Endothelial cell (in vitro differentiated cells): ENCODE measurements around the gene MGAT3. TPM values are rescaled to one million over a fixed set of nuclear protein-coding genes. Genes with fewer than 3 reads are reported as not detected.
A peak's percentile ranks its signal among the peaks of the same experiment; 100 is the strongest.

Source experiments
- DNase-seq: peaks from one replicate; pipeline ENCODE4 v3.0.0; 2021; ENCODE audit warnings: low spot score
- H3K27ac Mint-ChIP-seq: one replicate; pipeline ENCODE4 v1.8.0; 2021; ENCODE audit warnings: mixed read lengths, inconsistent platforms; ENCODE audit not compliant: unreplicated experiment
- H3K27me3 Mint-ChIP-seq: one replicate; pipeline ENCODE4 v1.8.0; 2021; ENCODE audit warnings: mild to moderate bottlenecking, moderate library complexity, mixed read lengths, inconsistent platforms; ENCODE audit not compliant: unreplicated experiment
- H3K36me3 Mint-ChIP-seq: one replicate; pipeline ENCODE4 v1.8.0; 2021; ENCODE audit warnings: mild to moderate bottlenecking, low read depth, mixed read lengths, inconsistent platforms; ENCODE audit not compliant: unreplicated experiment
- H3K4me1 Mint-ChIP-seq: one replicate; pipeline ENCODE4 v1.8.0; 2021; ENCODE audit warnings: mild to moderate bottlenecking, mixed read lengths, inconsistent platforms; ENCODE audit not compliant: unreplicated experiment
- H3K4me3 Mint-ChIP-seq: one replicate; pipeline ENCODE4 v1.8.0; 2021; ENCODE audit warnings: mild to moderate bottlenecking, mixed read lengths, inconsistent platforms; ENCODE audit not compliant: unreplicated experiment
- H3K9me3 Mint-ChIP-seq: one replicate; pipeline ENCODE4 v1.8.0; 2021; ENCODE audit warnings: mixed read lengths, inconsistent platforms; ENCODE audit not compliant: unreplicated experiment
- total RNA-seq: library from RNA; stranded (reverse); fragmentation: NEBNext Ultra II Directional; extraction: Animal tissue kit (Norgen Biotek cat#: 25700); gene quantifications from one replicate; pipeline ENCODE4 v1.2.1, GENCODE V29; 2021; ENCODE audit not compliant: unreplicated experiment
- TF ChIP-seq, protein P1 (sequence below): fragments of 200-600 bp; sonication (generic); IDR thresholded peaks from one replicate; pipeline ENCODE4 v1.5.0; 2021; ENCODE audit warnings: antibody characterized with exemption; ENCODE audit not compliant: unreplicated experiment

Gene MGAT3
- total RNA-seq, 1 donor from 2014 or later: 0.87 TPM

DNA sequence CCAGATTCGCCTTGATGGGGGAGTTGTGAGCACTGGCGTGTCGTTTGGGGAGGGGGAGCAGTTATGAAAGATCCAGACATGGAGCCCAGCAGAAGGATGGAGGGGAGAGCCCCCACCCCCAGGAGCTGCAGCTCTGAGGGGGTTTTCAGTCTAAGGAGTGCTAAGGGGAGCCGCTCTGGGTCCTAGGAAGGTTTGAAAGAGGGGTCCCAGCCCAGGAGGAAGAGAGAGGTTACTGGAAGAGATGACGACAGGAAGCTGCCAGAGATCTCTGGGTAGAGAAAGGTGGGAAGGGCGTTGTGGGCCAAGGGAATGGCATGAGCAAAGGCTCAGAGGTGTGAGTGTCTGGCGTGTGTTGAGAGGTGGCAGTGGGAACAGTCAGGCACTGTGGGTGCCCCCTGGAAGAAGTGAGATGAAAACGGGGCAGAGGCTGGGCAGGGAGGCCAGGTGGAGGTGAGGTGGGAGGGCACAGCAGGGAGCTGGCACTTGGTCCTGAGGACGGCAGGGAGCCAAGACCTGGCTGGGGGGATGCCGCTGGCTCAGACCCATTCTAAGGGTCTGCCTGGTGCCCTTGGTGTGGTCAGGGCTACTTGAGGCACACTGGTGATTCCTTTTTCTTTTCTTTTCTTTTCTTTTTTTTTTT, 1.8 kb downstream of the MGAT3 start:
- H3K27ac Mint-ChIP-seq: no peak overlapping the region
- no peaks in the 10 kb centered on the region for H3K9me3 Mint-ChIP-seq
- peaks cover 3% of the 10 kb centered on the region for H3K4me1 Mint-ChIP-seq
- no peaks in the 10 kb centered on the region for H3K36me3 Mint-ChIP-seq
- TF ChIP-seq, protein P1, sequence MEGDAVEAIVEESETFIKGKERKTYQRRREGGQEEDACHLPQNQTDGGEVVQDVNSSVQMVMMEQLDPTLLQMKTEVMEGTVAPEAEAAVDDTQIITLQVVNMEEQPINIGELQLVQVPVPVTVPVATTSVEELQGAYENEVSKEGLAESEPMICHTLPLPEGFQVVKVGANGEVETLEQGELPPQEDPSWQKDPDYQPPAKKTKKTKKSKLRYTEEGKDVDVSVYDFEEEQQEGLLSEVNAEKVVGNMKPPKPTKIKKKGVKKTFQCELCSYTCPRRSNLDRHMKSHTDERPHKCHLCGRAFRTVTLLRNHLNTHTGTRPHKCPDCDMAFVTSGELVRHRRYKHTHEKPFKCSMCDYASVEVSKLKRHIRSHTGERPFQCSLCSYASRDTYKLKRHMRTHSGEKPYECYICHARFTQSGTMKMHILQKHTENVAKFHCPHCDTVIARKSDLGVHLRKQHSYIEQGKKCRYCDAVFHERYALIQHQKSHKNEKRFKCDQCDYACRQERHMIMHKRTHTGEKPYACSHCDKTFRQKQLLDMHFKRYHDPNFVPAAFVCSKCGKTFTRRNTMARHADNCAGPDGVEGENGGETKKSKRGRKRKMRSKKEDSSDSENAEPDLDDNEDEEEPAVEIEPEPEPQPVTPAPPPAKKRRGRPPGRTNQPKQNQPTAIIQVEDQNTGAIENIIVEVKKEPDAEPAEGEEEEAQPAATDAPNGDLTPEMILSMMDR: no peak
- H3K27me3 Mint-ChIP-seq: peaks cover 20% of the 10 kb centered on the region
- DNase-seq: no peak
- peak overlapping the region; percentile 73 for H3K4me3 Mint-ChIP-seq

DNA sequence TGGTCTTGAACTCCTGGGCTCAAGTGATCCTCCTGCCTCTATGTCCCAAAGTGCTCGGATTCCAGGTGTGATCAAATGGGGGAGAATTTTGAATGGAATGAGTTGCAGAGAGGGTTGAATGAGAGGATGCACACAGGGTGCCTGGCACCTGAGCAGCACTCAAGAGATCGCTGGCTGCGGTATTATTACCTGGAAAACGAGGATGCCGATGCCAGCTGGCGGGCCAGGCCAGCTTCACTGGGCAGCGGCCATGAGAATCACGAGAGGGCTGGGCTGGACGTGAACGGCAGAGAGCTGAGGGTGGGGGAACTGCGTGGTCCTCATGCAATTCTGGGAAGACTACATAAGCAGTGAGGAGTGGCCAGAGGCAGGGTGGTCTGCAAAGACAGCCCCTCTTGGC, 2.9 kb downstream of the MGAT3 start:
- H3K27me3 Mint-ChIP-seq: peaks cover 20% of the 10 kb centered on the region
- no peak overlapping the region for H3K4me3 Mint-ChIP-seq
- peaks cover 3% of the 10 kb centered on the region for H3K4me1 Mint-ChIP-seq
- H3K27ac Mint-ChIP-seq: no peak overlapping the region
- H3K36me3 Mint-ChIP-seq: no peaks in the 10 kb centered on the region
- no peak for DNase-seq
- TF ChIP-seq, protein P1: no peak
- H3K9me3 Mint-ChIP-seq: no peaks in the 10 kb centered on the region

DNA sequence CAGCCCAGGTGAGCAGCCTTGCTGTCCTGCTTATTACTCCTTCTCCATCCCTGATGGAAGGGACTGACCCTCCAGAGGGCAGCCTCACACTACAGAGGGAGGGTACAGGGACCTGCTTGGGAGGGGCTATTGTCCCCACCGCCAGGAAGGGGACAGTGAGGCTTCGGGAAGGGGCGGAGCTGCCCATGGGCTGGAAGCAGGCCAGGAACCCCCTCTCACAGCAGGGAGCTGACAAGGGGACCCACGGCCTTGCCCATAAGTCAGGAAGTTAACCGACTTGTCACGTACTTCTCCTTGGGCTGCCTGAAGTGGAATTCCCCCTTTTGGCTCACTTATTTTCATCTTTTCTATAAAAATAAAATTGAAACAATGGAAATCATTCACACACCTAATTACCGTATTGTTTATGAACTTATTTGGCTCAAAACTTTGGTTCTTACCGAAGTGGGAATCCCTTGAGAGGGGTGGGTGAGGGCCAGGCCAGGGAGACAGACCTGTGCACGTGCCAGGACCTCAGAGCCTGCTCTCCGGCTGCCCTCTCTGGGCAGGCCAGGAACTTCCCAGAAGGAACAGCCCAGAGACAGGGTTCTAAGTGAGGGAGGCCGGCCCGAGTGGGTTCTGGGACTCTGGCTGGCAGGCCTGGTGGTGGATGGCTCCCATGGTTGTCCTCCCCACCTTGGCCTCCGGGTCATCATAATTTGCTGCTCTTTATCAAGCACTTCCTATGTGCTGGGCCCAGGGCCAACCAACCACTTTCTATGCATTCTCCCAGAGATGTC, 5.8 kb downstream of the MGAT3 start:
- TF ChIP-seq, protein P1: no peak
- Mint-ChIP-seq H3K36me3 (no peaks in the 10 kb centered on the region), H3K4me3 (no peak overlapping the region), H3K4me1 (no peaks in the 10 kb centered on the region), H3K27ac (no peak overlapping the region), H3K9me3 (no peaks in the 10 kb centered on the region), H3K27me3 (peaks cover 10% of the 10 kb centered on the region)
- no peak for DNase-seq

DNA sequence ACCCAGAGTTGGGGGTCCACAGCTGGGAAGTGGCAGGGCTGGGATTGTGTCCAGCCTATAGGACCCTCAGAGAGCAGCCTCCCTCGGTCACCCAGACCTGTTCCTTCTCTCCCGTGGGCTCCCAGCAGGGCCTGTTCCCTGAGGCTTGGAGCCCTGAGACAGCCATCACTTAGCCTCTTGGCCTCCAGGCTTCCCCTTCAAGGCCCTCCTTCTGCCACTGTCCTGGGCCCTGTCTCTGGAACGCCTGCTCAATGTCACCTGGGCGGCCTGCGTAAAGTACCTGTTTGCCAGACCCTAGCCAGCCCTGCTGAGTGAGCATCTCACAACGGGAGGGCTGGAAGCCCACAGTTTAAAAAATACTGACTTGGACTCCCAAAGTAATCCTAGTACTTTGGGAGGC, 6.5 kb downstream of the MGAT3 start:
- TF ChIP-seq, protein P1: no peak
- no peaks in the 10 kb centered on the region for H3K9me3 Mint-ChIP-seq
- DNase-seq: no peak
- H3K4me1 Mint-ChIP-seq: no peaks in the 10 kb centered on the region
- peaks cover 8% of the 10 kb centered on the region for H3K27me3 Mint-ChIP-seq
- H3K27ac Mint-ChIP-seq: no peak overlapping the region
- H3K4me3 Mint-ChIP-seq: no peak overlapping the region
- no peaks in the 10 kb centered on the region for H3K36me3 Mint-ChIP-seq

GRCh38 chr22:39463931-39464390, 7.1 kb downstream of the MGAT3 start:
- TF ChIP-seq, protein P1: no peak
- Mint-ChIP-seq H3K27me3 (peaks cover 2% of the 10 kb centered on the region), H3K9me3 (no peaks in the 10 kb centered on the region), H3K4me1 (no peaks in the 10 kb centered on the region), H3K4me3 (no peak overlapping the region), H3K36me3 (no peaks in the 10 kb centered on the region), H3K27ac (no peak overlapping the region)
- no peak for DNase-seq
